RWPE2 (cell line): Measurements from ENCODE around the gene PPA2.

Experiments
- ATAC-seq: fragments of 200-7000 bp; cut with Tn5 transposase; 3 replicates; pipeline ENCODE4 v1.9.1; 2021; ENCODE audit warnings: low read depth
- DNase-seq: peaks from one replicate; pipeline ENCODE4 v3.0.0-alpha.2; 2020; ENCODE audit warnings: low spot score
- H3K27ac ChIP-seq: fragments of 450-650 bp; 2 replicates; pipeline ENCODE4 v1.5.1; 2017; ENCODE audit warnings: mild to moderate bottlenecking; ENCODE audit not compliant: poor library complexity, severe bottlenecking
- H3K27me3 ChIP-seq: fragments of 250-450 bp; sonication (Bioruptor Pico); 2 replicates; pipeline ENCODE4 v1.5.1; 2021; ENCODE audit warnings: mild to moderate bottlenecking, moderate library complexity; ENCODE audit not compliant: insufficient read depth, poor library complexity, severe bottlenecking
- H3K36me3 ChIP-seq: fragments of 250-450 bp; sonication (Bioruptor Pico); 2 replicates; pipeline ENCODE4 v1.5.1; 2020; ENCODE audit warnings: low read depth, mild to moderate bottlenecking, moderate library complexity
- H3K4me1 ChIP-seq: fragments of 250-450 bp; sonication (Bioruptor Pico); 2 replicates; pipeline ENCODE4 v1.5.1; 2021; ENCODE audit warnings: mild to moderate bottlenecking, moderate library complexity; ENCODE audit not compliant: insufficient read depth, poor library complexity, severe bottlenecking
- H3K4me3 ChIP-seq: fragments of 250-450 bp; sonication (Bioruptor Pico); 2 replicates; pipeline ENCODE4 v1.5.1; 2021; ENCODE audit warnings: mild to moderate bottlenecking, moderate library complexity; ENCODE audit not compliant: severe bottlenecking
- H3K9me3 ChIP-seq: fragments of 250-450 bp; sonication (Bioruptor Pico); 2 replicates; pipeline ENCODE4 v1.5.1; 2021; ENCODE audit warnings: mild to moderate bottlenecking, moderate library complexity; ENCODE audit not compliant: severe bottlenecking
- TF ChIP-seq, protein P1 (sequence below): fragments of 450-650 bp; IDR thresholded peaks from one replicate; pipeline ENCODE4 v1.5.1; 2017; ENCODE audit warnings: mild to moderate bottlenecking, moderate library complexity; ENCODE audit not compliant: poor library complexity, severe bottlenecking

Gene PPA2

DNA sequence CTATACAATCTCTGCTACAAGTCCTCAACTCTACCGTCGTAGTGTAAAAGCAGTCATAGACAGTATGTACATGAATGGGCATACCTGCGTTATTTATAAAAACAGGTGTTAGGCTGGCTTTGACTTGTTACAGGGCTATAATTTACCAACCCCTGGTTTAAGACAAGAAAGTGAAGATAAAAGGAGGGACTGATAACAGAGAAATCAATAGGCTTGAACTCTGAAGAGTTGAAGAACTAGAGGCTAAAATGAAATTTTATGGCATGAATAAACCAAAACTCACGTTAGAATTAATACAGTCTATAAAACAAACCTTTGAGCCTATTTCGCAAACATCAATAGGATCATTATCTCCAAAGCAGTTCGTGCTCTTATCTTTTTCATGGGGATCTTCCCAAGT lies 36.2 kb downstream of the PPA2 start:
- Histone ChIP-seq H3K9me3 (no peaks in the 10 kb centered on the region), H3K4me3 (no peak overlapping the region), H3K27me3 (no peaks in the 10 kb centered on the region), H3K4me1 (no peaks in the 10 kb centered on the region), H3K27ac (no peak overlapping the region), H3K36me3 (peaks cover 79% of the 10 kb centered on the region)
- TF ChIP-seq, protein P1, sequence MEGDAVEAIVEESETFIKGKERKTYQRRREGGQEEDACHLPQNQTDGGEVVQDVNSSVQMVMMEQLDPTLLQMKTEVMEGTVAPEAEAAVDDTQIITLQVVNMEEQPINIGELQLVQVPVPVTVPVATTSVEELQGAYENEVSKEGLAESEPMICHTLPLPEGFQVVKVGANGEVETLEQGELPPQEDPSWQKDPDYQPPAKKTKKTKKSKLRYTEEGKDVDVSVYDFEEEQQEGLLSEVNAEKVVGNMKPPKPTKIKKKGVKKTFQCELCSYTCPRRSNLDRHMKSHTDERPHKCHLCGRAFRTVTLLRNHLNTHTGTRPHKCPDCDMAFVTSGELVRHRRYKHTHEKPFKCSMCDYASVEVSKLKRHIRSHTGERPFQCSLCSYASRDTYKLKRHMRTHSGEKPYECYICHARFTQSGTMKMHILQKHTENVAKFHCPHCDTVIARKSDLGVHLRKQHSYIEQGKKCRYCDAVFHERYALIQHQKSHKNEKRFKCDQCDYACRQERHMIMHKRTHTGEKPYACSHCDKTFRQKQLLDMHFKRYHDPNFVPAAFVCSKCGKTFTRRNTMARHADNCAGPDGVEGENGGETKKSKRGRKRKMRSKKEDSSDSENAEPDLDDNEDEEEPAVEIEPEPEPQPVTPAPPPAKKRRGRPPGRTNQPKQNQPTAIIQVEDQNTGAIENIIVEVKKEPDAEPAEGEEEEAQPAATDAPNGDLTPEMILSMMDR: no peak
- DNase-seq (no peak), ATAC-seq (no peak)

DNA sequence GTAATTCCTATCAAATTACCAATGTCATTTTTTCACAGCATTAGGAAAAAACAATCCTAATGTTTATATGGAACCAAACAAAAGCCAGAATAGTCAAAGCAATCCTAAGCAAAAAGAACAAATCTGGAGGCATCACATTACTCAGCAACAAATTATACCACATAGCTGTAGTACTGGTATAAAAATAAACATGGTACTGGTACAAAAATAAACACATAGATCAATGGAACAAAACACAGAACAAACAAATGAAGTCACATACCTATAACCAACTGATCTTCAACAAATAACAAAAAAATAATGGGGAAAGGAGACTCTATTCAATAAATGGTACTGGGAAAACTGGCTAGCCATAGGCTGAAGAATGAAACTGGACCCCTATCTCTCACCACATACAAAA lies 37.4 kb downstream of the PPA2 start:
- Histone ChIP-seq H3K36me3 (peaks cover 85% of the 10 kb centered on the region), H3K27ac (no peak overlapping the region), H3K9me3 (no peaks in the 10 kb centered on the region), H3K4me3 (no peak overlapping the region), H3K27me3 (no peaks in the 10 kb centered on the region), H3K4me1 (no peaks in the 10 kb centered on the region)
- no peak for DNase-seq
- ATAC-seq: no peak
- TF ChIP-seq, protein P1: no peak

- ATAC-seq (no peak), DNase-seq (no peak)
- TF ChIP-seq, protein P1: no peak
- H3K27ac ChIP-seq: no peak overlapping the region
- H3K9me3 ChIP-seq: no peaks in the 10 kb centered on the region
- H3K4me3 ChIP-seq: no peak overlapping the region
- no peaks in the 10 kb centered on the region for H3K4me1 ChIP-seq
- H3K27me3 ChIP-seq: no peaks in the 10 kb centered on the region
- H3K36me3 ChIP-seq: peaks cover 88% of the 10 kb centered on the region
These were observed 38.9 kb downstream of the PPA2 start for GRCh38 chr4:105434940-105435339.

DNA sequence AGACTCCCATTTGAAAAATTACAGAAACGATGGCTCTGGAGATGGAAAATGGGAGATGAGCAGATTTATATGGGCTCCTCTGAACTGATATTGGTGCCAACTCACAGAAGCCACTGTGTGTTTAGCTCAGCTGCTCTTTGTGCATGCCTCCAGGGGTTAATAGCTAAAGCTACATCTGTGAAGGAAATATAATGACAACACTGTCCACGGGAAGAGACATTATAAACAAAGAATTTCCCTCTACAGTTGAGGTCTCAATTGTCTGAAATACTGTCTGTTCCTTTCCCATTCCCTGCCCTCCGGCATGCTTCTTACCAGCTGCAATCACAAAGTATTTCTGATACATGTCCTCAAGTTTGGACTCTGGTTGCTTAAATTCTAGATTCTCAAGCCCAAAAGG lies 40.4 kb downstream of the PPA2 start:
- H3K36me3 ChIP-seq: peaks cover 89% of the 10 kb centered on the region

DNA sequence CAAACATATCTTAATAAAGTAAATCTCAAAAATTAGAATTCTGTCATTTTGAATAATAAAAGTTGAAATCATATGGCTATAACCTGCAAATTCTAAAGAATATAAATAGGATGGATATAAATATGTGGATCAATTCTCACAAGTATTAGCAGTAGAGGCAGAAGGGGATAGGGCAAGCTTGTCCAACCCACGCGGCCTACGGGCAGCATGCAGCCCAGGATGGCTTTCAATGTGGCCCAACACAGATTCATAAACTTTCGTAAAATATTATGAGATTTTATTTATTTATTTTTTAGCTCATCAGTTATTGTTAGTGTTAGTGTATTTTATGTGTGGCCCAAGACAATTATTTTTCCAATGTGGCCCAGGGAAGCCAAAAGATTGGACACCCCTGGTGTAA lies 41.4 kb downstream of the PPA2 start:
- ATAC-seq (no peak), DNase-seq (no peak)
- Histone ChIP-seq H3K36me3 (peaks cover 80% of the 10 kb centered on the region), H3K4me1 (no peaks in the 10 kb centered on the region), H3K9me3 (no peaks in the 10 kb centered on the region), H3K4me3 (no peak overlapping the region), H3K27me3 (no peaks in the 10 kb centered on the region), H3K27ac (no peak overlapping the region)
- TF ChIP-seq, protein P1: no peak

More for the DNA sequence above, 40.4 kb downstream of the PPA2 start:
- Histone ChIP-seq H3K4me1 (no peaks in the 10 kb centered on the region), H3K4me3 (no peak overlapping the region), H3K27me3 (no peaks in the 10 kb centered on the region), H3K27ac (no peak overlapping the region), H3K9me3 (no peaks in the 10 kb centered on the region)
- TF ChIP-seq, protein P1: no peak
- ATAC-seq (no peak), DNase-seq (no peak)
